ENCODE results near the gene CHST5. TPM values are rescaled to one million over a fixed set of nuclear protein-coding genes. Genes with fewer than 3 reads are reported as not detected.

CHST5 gene
- total and polyA plus RNA-seq, 9 of the 15 experiments (the other 6 are each of a cell fraction or from before 2014, with no cell fraction given), result 0.06 to 0.21 (median 0.14) TPM; not detected in 5

DNA sequence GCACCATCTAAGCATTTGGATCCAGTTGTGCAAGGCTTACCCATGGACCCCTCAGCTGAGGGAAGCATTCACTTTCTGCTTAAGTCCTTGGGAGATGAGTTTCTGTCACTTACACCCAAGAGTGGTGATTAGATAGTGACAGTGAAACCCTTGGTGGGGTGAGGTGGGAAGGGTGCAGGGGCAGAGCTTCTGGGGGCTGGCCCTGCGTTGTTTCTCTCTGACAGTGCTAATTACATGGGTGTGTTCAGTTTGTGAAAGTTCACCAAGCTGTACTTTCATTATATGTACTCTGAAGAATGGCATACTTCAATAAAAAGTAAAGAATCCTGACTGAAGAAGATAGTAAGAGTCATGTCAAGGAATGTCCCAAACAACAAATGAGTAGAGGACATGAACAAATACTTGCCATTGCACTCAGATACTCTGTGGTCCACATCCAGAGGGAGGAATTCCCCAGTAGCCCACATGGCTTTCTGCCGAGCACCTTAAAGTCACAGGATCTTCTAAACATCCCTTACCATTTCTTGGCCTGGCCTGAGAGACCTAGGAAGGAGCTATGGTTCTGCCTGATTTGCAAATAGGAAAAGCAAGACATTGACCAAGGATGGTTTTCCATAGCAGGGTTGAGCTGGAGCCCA, 49.1 kb downstream of the CHST5 start (continued):
- TF ChIP-seq, protein P1, sequence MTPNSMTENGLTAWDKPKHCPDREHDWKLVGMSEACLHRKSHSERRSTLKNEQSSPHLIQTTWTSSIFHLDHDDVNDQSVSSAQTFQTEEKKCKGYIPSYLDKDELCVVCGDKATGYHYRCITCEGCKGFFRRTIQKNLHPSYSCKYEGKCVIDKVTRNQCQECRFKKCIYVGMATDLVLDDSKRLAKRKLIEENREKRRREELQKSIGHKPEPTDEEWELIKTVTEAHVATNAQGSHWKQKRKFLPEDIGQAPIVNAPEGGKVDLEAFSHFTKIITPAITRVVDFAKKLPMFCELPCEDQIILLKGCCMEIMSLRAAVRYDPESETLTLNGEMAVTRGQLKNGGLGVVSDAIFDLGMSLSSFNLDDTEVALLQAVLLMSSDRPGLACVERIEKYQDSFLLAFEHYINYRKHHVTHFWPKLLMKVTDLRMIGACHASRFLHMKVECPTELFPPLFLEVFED (CRISPR knock-in tag; conservative IDR thresholded peaks at IDR 0.05), result no peak
- TF ChIP-seq ZNF354B (CRISPR knock-in tag; IDR thresholded peaks at IDR 0.05) (no peak), HNRNPH1 (optimal IDR thresholded peaks at IDR 0.05; ENCODE audit: low read depth, low read length) (no peak), EHMT2 (IDR thresholded peaks at IDR 0.05) (no peak)
- TF ChIP-seq, protein P2, sequence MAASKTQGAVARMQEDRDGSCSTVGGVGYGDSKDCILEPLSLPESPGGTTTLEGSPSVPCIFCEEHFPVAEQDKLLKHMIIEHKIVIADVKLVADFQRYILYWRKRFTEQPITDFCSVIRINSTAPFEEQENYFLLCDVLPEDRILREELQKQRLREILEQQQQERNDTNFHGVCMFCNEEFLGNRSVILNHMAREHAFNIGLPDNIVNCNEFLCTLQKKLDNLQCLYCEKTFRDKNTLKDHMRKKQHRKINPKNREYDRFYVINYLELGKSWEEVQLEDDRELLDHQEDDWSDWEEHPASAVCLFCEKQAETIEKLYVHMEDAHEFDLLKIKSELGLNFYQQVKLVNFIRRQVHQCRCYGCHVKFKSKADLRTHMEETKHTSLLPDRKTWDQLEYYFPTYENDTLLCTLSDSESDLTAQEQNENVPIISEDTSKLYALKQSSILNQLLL (CRISPR knock-in tag; IDR thresholded peaks at IDR 0.05; ENCODE audit: borderline replicate concordance), result no peak

DNA sequence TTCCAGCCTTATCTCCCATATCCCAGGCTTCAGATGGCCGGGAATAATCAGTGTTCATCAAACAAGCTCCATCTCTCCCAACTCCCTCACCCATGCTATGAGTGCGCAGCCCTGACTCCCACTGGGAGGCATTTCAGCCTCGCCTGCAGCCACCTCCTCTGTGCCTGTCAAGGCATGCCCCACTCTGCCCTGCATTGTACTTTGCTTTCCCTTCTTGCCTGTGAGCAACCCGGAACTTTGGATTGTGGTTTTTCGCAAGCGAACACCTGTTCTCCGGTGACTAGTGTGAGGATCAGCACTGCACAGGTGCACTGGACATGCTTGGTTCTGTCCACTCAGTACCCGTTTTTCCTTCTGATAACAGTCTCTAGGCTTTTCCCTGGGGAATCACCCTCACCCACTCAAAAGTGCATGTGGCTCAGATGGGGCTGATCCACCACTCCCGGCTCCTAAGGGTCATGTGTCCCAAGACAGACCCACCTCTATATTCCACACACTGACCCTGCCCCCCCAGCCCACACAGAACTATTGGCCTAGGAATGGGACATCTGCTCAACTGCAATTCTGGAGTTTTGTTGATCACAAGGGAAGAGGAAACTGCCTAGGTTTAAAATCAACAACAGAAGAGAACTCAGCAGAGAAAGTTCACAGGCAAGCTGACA, 49.8 kb downstream of the CHST5 start:
- Histone ChIP-seq H3K9ac (ENCODE audit: insufficient read depth in 1 of 2, low read depth in 2 of 2, low read length in 2 of 2) (no peak overlapping the region), H2AFZ (ENCODE audit: low read depth, low read length) (no peak overlapping the region)
- no peak for TF ChIP-seq NFE2 (IDR thresholded peaks at IDR 0.05; ENCODE audit: low read depth)
- TF ChIP-seq, protein P3, sequence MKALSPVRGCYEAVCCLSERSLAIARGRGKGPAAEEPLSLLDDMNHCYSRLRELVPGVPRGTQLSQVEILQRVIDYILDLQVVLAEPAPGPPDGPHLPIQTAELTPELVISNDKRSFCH (CRISPR knock-in tag; IDR thresholded peaks at IDR 0.05), result no peak
- TF ChIP-seq, protein P3 (tag; IDR thresholded peaks at IDR 0.05), result no peak
- no peak for TF ChIP-seq CCAR2 (IDR thresholded peaks at IDR 0.05; ENCODE audit: low read depth, low read length)
- TF ChIP-seq, protein P4, sequence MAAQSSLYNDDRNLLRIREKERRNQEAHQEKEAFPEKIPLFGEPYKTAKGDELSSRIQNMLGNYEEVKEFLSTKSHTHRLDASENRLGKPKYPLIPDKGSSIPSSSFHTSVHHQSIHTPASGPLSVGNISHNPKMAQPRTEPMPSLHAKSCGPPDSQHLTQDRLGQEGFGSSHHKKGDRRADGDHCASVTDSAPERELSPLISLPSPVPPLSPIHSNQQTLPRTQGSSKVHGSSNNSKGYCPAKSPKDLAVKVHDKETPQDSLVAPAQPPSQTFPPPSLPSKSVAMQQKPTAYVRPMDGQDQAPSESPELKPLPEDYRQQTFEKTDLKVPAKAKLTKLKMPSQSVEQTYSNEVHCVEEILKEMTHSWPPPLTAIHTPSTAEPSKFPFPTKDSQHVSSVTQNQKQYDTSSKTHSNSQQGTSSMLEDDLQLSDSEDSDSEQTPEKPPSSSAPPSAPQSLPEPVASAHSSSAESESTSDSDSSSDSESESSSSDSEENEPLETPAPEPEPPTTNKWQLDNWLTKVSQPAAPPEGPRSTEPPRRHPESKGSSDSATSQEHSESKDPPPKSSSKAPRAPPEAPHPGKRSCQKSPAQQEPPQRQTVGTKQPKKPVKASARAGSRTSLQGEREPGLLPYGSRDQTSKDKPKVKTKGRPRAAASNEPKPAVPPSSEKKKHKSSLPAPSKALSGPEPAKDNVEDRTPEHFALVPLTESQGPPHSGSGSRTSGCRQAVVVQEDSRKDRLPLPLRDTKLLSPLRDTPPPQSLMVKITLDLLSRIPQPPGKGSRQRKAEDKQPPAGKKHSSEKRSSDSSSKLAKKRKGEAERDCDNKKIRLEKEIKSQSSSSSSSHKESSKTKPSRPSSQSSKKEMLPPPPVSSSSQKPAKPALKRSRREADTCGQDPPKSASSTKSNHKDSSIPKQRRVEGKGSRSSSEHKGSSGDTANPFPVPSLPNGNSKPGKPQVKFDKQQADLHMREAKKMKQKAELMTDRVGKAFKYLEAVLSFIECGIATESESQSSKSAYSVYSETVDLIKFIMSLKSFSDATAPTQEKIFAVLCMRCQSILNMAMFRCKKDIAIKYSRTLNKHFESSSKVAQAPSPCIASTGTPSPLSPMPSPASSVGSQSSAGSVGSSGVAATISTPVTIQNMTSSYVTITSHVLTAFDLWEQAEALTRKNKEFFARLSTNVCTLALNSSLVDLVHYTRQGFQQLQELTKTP (IDR thresholded peaks at IDR 0.05; ENCODE audit: low read depth in 1 of 2, partially characterized antibody in 2 of 2), result no peak
- no peak for TF ChIP-seq MXI1 (IDR thresholded peaks at IDR 0.05; ENCODE audit: low read depth, low read length)
- no peak for TF ChIP-seq PTBP1 (IDR thresholded peaks at IDR 0.05; ENCODE audit: low read depth, low read length)
- no peak for TF ChIP-seq ARID1B (IDR thresholded peaks at IDR 0.05)

More for the DNA sequence above, 49.8 kb downstream of the CHST5 start:
- 12% methylated on average over 9 of the region's 9 CpGs for WGBS (ENCODE audit: insufficient coverage, low coverage, missing lambda C conversion rate)
- in situ Hi-C loops (cut with MboI), result no loop called here
- FAIRE-seq (no peak), ATAC-seq (no peak), DNase-seq (ENCODE audit: extremely low read depth in 1 of 4, low spot score in 3 of 4) (no peak)
- H3K4me2 ChIP-seq (ENCODE audit: insufficient read depth, low read length), result no peak overlapping the region
- BruUV-seq (replicated peaks), result no TSS peak
- H3K9me1 ChIP-seq (ENCODE audit: control insufficient read depth, insufficient read depth, low read length), result no peaks in the 10 kb centered on the region
- ChIA-PET CTCF (ENCODE audit: low intra/inter-chr PET ratio) (no interaction called here), POLR2A (interaction anchor here (1.0 kb wide), 1 partner anchor 8 kb away, joined by 3 read pairs; no protein-coding TSS in a partner anchor)
- H3K36me3 ChIP-seq (ENCODE audit: control insufficient read depth, insufficient read depth, low read length), result no peaks in the 10 kb centered on the region
- H3K4me3 ChIP-seq, result no peak overlapping the region
- no peaks in the 10 kb centered on the region for H3K79me2 ChIP-seq (ENCODE audit: control insufficient read depth, insufficient read depth, low read length)
- H3K4me1 ChIP-seq (replicated peaks in 1 of 2; ENCODE audit: control insufficient read depth in 2 of 2, insufficient read depth in 2 of 2, low read length in 2 of 2), result no peaks in the 10 kb centered on the region
- intact Hi-C loops (cut with micrococcal nuclease), result no loop called here
- no peak overlapping the region for H3K27ac ChIP-seq (ENCODE audit: extremely low read depth, low read depth, low read length)
- H3K27me3 ChIP-seq (ENCODE audit: control insufficient read depth in 2 of 2, insufficient read depth in 2 of 2, low read length in 2 of 2), result peaks cover 5 to 46% of the 10 kb centered on the region in 2 experiments; a peak in 4 of 5 replicates
- no peaks in the 10 kb centered on the region for H4K20me1 ChIP-seq (replicated peaks; ENCODE audit: control insufficient read depth, insufficient read depth, low read length)
- no peaks in the 10 kb centered on the region for H3K9me3 ChIP-seq (replicated peaks; ENCODE audit: control insufficient read depth, insufficient read depth, low read depth, low read length)

All from K562 (cell line).